ENCODE data around the gene SYS1.

Gene SYS1

DNA sequence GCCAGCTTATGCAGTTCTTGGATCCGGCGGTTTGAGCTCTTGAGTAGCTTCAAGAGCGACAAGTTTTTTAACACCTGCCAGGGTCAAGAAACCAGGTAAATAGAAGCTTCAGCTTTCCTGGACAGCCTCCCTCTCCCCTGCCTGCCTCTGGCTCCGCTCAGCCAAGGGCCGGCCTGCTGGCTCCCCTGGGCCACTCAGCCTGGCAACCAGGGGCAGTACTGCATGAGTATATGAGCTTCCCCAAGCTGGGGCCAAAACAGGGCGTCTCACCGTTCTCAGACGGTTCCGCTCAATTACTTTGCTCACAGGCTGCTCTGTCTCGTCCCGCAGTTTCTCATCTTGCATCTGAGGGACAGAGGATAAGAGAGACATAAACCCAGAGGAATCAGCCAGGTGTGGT, 14.3 kb downstream of the SYS1 start:
- Histone ChIP-seq H3K4me2 (ENCODE audit: low read depth, low read length) (no peak overlapping the region), H3K79me2 (ENCODE audit: low read length) (no peaks in the 10 kb centered on the region), H3K4me1 (ENCODE audit: low read length) (no peaks in the 10 kb centered on the region), H3K9me2 (replicated peaks; ENCODE audit: insufficient read depth, low read length) (no peaks in the 10 kb centered on the region), H3K4me3 (ENCODE audit: low read length) (no peak overlapping the region), H3K27me3 (replicated peaks; ENCODE audit: insufficient read depth, low read length) (no peaks in the 10 kb centered on the region), H2AFZ (ENCODE audit: low read length) (no peak overlapping the region), H3K36me3 (replicated peaks; ENCODE audit: insufficient read depth, low read length) (no peaks in the 10 kb centered on the region), H3F3A (ENCODE audit: insufficient read depth, low read length) (no peaks in the 10 kb centered on the region), H3K27ac (ENCODE audit: low read length) (no peak overlapping the region), H4K20me1 (ENCODE audit: insufficient read depth, low read length) (no peaks in the 10 kb centered on the region), H3K9me3 (replicated peaks; ENCODE audit: insufficient read depth, low read length) (no peaks in the 10 kb centered on the region), H3K9ac (ENCODE audit: low read length) (no peak overlapping the region)
- no peak for DNase-seq
- TF ChIP-seq, protein P1, sequence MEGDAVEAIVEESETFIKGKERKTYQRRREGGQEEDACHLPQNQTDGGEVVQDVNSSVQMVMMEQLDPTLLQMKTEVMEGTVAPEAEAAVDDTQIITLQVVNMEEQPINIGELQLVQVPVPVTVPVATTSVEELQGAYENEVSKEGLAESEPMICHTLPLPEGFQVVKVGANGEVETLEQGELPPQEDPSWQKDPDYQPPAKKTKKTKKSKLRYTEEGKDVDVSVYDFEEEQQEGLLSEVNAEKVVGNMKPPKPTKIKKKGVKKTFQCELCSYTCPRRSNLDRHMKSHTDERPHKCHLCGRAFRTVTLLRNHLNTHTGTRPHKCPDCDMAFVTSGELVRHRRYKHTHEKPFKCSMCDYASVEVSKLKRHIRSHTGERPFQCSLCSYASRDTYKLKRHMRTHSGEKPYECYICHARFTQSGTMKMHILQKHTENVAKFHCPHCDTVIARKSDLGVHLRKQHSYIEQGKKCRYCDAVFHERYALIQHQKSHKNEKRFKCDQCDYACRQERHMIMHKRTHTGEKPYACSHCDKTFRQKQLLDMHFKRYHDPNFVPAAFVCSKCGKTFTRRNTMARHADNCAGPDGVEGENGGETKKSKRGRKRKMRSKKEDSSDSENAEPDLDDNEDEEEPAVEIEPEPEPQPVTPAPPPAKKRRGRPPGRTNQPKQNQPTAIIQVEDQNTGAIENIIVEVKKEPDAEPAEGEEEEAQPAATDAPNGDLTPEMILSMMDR (IDR thresholded peaks at IDR 0.05; ENCODE audit: low read length): no peak
- TF ChIP-seq EZH2 (optimal IDR thresholded peaks at IDR 0.05; ENCODE audit: low read depth, low read length) (no peak), EZH2phosphoT487 (IDR thresholded peaks at IDR 0.05; ENCODE audit: low read length) (no peak)

DNA sequence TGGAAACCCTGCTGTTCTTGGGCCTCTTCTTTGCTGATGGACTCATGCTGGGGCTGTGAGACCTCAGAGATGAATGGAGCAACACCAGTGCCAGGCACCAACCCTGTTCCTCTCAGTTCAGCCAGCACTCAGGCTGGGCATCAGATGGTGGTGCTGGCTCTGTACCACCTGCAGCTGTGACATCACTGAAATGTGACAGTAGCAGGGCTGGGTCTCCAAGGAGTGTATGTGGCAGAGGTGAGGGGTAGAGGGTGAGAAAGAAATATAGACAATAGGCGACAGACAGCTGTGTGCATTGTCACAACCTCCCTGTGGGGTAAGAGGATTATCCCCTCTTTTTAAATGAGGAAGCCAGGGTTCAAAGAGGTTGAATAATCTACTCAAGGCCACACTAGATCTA, 15.2 kb downstream of the SYS1 start, which contains the start of gene TP53TG5:
Gene TP53TG5, minus strand, starts transcription at position 135 of the 400 bp plus-strand sequence. Its CDS starts 89 bp downstream, at position 46.
- Histone ChIP-seq H3K9me3 (replicated peaks; ENCODE audit: insufficient read depth, low read length) (no peaks in the 10 kb centered on the region), H3K27me3 (replicated peaks; ENCODE audit: insufficient read depth, low read length) (no peaks in the 10 kb centered on the region)

DNA sequence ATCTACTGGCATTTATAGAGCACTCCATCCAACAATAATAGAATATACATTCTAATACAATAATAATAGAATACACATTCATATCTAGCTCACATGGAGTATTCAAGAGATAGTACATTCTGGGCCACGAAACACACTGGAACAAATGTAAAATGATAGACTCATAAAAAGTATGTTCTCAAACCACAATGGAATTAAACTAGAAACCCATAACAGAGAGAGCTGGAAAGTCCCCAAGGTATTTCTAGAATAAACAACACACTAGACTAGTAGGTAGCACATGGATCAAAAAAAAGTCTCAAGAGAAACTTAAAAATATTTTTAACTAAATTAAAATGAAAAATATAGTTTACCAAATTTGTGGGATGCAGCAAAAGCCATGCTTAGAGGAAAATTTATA, 24.3 kb downstream of the SYS1 start:
- Histone ChIP-seq H3K27ac (ENCODE audit: low read length) (peak overlapping the region; percentile 45; the same call in 1 of the 2 replicates), H3K9me3 (replicated peaks; ENCODE audit: insufficient read depth, low read length) (no peaks in the 10 kb centered on the region), H3K9me2 (replicated peaks; ENCODE audit: insufficient read depth, low read length) (no peaks in the 10 kb centered on the region), H3K27me3 (replicated peaks; ENCODE audit: insufficient read depth, low read length) (no peaks in the 10 kb centered on the region), H3K9ac (ENCODE audit: low read length) (no peak overlapping the region), H3K36me3 (replicated peaks; ENCODE audit: insufficient read depth, low read length) (no peaks in the 10 kb centered on the region), H3K4me2 (ENCODE audit: low read depth, low read length) (peak overlapping the region; percentile 41), H4K20me1 (ENCODE audit: insufficient read depth, low read length) (no peaks in the 10 kb centered on the region), H3F3A (ENCODE audit: insufficient read depth, low read length) (peaks cover 7% of the 10 kb centered on the region; the same call in 1 of the 2 replicates), H3K79me2 (ENCODE audit: low read length) (no peaks in the 10 kb centered on the region), H3K4me1 (ENCODE audit: low read length) (peaks cover 22% of the 10 kb centered on the region), H3K4me3 (ENCODE audit: low read length) (no peak overlapping the region), H2AFZ (ENCODE audit: low read length) (peak overlapping the region; percentile 18; the same call in 1 of the 2 replicates)
- peak; percentile 63 for DNase-seq
- no peak for TF ChIP-seq EZH2 (optimal IDR thresholded peaks at IDR 0.05; ENCODE audit: low read depth, low read length)
- no peak for TF ChIP-seq EZH2phosphoT487 (IDR thresholded peaks at IDR 0.05; ENCODE audit: low read length)
- TF ChIP-seq, protein P1 (IDR thresholded peaks at IDR 0.05; ENCODE audit: low read length): no peak

More for the DNA sequence above, 15.2 kb downstream of the SYS1 start, which contains the start of gene TP53TG5:
- DNase-seq: no peak
- Histone ChIP-seq H2AFZ (ENCODE audit: low read length) (no peak within 1 kb of the TSS), H3K9me2 (replicated peaks; ENCODE audit: insufficient read depth, low read length) (no peaks in the 10 kb centered on the region), H3K9ac (ENCODE audit: low read length) (no peak within 1 kb of the TSS), H3K4me3 (ENCODE audit: low read length) (no peak within 1 kb of the TSS), H3K79me2 (ENCODE audit: low read length) (no peaks in the 10 kb centered on the region), H3K36me3 (replicated peaks; ENCODE audit: insufficient read depth, low read length) (no peaks in the 10 kb centered on the region), H3K27ac (ENCODE audit: low read length) (no peak within 1 kb of the TSS), H3F3A (ENCODE audit: insufficient read depth, low read length) (no peaks in the 10 kb centered on the region), H3K4me1 (ENCODE audit: low read length) (no peaks in the 10 kb centered on the region), H3K4me2 (ENCODE audit: low read depth, low read length) (no peak within 1 kb of the TSS), H4K20me1 (ENCODE audit: insufficient read depth, low read length) (no peaks in the 10 kb centered on the region)
- TF ChIP-seq, protein P1 (IDR thresholded peaks at IDR 0.05; ENCODE audit: low read length): no peak
- no peak for TF ChIP-seq EZH2 (optimal IDR thresholded peaks at IDR 0.05; ENCODE audit: low read depth, low read length)
- no peak for TF ChIP-seq EZH2phosphoT487 (IDR thresholded peaks at IDR 0.05; ENCODE audit: low read length)

Data from MM.1S (cell line).